Vein endothelial cell (primary cell): ENCODE measurements around the gene TXNDC9. TPM values are rescaled to one million over a fixed set of nuclear protein-coding genes. Genes with fewer than 3 reads are reported as not detected.

ENCODE experiments used
- total RNA-seq: library from RNA; depleted of rRNA; stranded (reverse); fragments of >200 nt; gene quantifications from 2 replicates; pipeline ENCODE4 v1.2.3, GENCODE V29; 2012

The TXNDC9 gene
- 105 and 119 TPM in 2 replicates for total RNA-seq

GRCh38 chr2:99335911-99336803, at the start of gene TXNDC9:
Gene TXNDC9, minus strand, starts transcription at chr2:99336333. Its CDS starts 3,123 bp downstream, at chr2:99333210.

GRCh38 chr2:99337113-99338028, 1.2 kb upstream of the TXNDC9 start, which contains the start of gene EIF5B:
Gene EIF5B, plus strand, starts transcription at chr2:99337389. Its CDS starts 166 bp downstream, at chr2:99337555.

GRCh38 chr2:99301097-99301496, 35.0 kb downstream of the TXNDC9 start, which contains the start of gene LYG1:
Gene LYG1, minus strand, starts transcription at chr2:99301197. Its CDS starts 5,527 bp downstream, at chr2:99295670.

Other genes with a start within 250 kb of the TXNDC9 start
- 0.33 TPM in 1 of 2 replicates, not detected in the other for gene C2orf15, start 194.6 kb downstream of the TXNDC9 start, total RNA-seq
- 2.3 and 3.3 TPM in 2 replicates for gene TSGA10, start 181.4 kb downstream of the TXNDC9 start, total RNA-seq
- gene LIPT1, start 181.4 kb downstream of the TXNDC9 start, total RNA-seq, result 4.4 and 5.9 TPM in 2 replicates
- 18.6 and 21.9 TPM in 2 replicates for gene MITD1, start 155.3 kb downstream of the TXNDC9 start, total RNA-seq
- 42.4 and 59.8 TPM in 2 replicates for gene MRPL30, start 155.1 kb downstream of the TXNDC9 start, total RNA-seq
- not detected in 2 replicates for gene LYG2, start 80.7 kb downstream of the TXNDC9 start, total RNA-seq
- 0.98 TPM in 1 of 2 replicates, not detected in the other for gene LYG1, start 35.1 kb downstream of the TXNDC9 start, total RNA-seq
- 22.9 and 27.6 TPM in 2 replicates for gene EIF5B, start 1.1 kb upstream of the TXNDC9 start, total RNA-seq
- gene REV1, start 153.7 kb upstream of the TXNDC9 start, total RNA-seq, result 34.0 and 41.9 TPM in 2 replicates